PC-9 (cell line): ENCODE data around the gene LRRC14B.

Experiments used
- CTCF ChIP-seq: fragments of 200-600 bp; sonication (generic); conservative IDR thresholded peaks from 2 replicates; pipeline ENCODE4 v1.6.1; 2017; ENCODE audit warnings: mixed run types, antibody characterized with exemption, mild to moderate bottlenecking, moderate library complexity
- EZH2 ChIP-seq: fragments of 200-600 bp; sonication (generic); IDR thresholded peaks from 2 replicates; pipeline ENCODE4 v1.8.0; 2017; ENCODE audit warnings: antibody characterized with exemption, low read depth

GRCh38 chr5:153256-153655, 38.0 kb upstream of the LRRC14B start:
- TF ChIP-seq EZH2 (no peak), CTCF (no peak)
